MM.1S (cell line): ENCODE data around the gene NDUFAF4.

ENCODE experiments used
- EZH2 ChIP-seq: fragments of 300-600 bp; sonication (generic); optimal IDR thresholded peaks from 2 replicates; pipeline ENCODE3; 2017; ENCODE audit warnings: low read depth, mild to moderate bottlenecking, antibody characterized with exemption, low read length, mixed read lengths
- EZH2phosphoT487 ChIP-seq: fragments of 300-600 bp; sonication (generic); IDR thresholded peaks from 2 replicates; pipeline ENCODE4 v1.6.1; 2018; ENCODE audit warnings: antibody characterized with exemption, low read length
- TF ChIP-seq, protein P1 (sequence below): fragments of 300-600 bp; sonication (generic); IDR thresholded peaks from 2 replicates; pipeline ENCODE4 v1.5.1; 2016; ENCODE audit warnings: antibody characterized with exemption, low read length, mixed read lengths

DNA sequence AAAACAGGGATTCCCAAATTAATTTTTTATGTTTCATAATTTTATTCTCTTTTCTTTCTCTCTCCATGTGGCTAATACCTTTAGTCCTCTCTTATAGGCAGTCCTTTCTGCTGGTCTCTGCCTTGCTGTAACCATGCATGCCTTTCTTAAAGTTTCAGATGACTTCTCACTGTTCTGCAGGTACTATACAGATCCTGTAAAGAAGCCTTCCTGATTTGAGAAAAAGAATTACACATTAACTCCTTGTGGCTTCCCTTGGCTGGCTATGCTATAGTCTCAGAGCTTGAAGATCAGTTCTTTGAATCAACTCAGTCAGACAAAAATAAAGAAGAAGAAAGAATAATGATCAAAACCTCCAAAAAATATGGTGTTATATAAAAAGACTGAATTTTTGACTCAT is 53.2 kb downstream of the NDUFAF4 start:
- TF ChIP-seq EZH2 = no peak
- TF ChIP-seq EZH2phosphoT487 = no peak
- TF ChIP-seq, protein P1, sequence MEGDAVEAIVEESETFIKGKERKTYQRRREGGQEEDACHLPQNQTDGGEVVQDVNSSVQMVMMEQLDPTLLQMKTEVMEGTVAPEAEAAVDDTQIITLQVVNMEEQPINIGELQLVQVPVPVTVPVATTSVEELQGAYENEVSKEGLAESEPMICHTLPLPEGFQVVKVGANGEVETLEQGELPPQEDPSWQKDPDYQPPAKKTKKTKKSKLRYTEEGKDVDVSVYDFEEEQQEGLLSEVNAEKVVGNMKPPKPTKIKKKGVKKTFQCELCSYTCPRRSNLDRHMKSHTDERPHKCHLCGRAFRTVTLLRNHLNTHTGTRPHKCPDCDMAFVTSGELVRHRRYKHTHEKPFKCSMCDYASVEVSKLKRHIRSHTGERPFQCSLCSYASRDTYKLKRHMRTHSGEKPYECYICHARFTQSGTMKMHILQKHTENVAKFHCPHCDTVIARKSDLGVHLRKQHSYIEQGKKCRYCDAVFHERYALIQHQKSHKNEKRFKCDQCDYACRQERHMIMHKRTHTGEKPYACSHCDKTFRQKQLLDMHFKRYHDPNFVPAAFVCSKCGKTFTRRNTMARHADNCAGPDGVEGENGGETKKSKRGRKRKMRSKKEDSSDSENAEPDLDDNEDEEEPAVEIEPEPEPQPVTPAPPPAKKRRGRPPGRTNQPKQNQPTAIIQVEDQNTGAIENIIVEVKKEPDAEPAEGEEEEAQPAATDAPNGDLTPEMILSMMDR = no peak
